GM12878 (cell line): ENCODE results near the gene SFPQ.

ENCODE experiments used
- CBFB ChIP-seq: IDR thresholded peaks from 2 replicates; pipeline ENCODE4 v1.6.1; 2016; ENCODE audit warnings: antibody characterized with exemption, low read depth
- SIN3A ChIP-seq: IDR thresholded peaks from 2 replicates; pipeline ENCODE4 v1.6.1; 2012; ENCODE audit warnings: low read depth, low read length, improper control_type of control experiment
- SP1 ChIP-seq: IDR thresholded peaks from one replicate; pipeline ENCODE4 v1.6.1; 2011; ENCODE audit warnings: low read depth, low read length
- TF ChIP-seq, protein P1 (sequence below), 3 experiments: IDR thresholded peaks in 2 of 3; conservative IDR thresholded peaks in 1 of 3; 2 replicates each; pipeline ENCODE4 v1.5.1; 2011; ENCODE audit warnings: low read depth in 3 of 3, low read length in 3 of 3, mild to moderate bottlenecking in 3 of 3, control low read depth in 2 of 3, moderate library complexity in 2 of 3, inconsistent platforms in 1 of 3, mixed read lengths in 1 of 3; ENCODE audit not compliant: control insufficient read depth in 2 of 3, insufficient read depth in 1 of 3; ENCODE audit errors: extremely low read depth in 1 of 3

DNA sequence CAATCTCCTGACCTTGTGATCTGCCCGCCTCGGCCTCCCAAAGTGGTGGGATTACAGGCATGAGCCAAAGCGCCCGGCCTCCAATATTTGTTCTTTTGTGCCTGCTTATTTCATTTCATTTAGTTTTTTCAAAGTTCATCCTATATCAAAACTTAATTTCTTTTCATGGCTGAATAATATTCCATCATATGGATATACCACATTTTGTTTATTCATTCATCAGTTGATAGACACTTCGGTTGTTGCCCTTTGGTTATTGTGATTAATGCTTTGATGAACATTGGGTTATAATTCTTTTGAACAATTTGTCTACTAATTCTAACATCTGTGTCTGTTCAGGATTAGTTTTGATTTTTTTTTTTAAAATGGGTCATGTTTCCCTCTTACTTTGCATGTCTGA is 41.7 kb downstream of the SFPQ start:
- TF ChIP-seq CBFB (no peak), SP1 (no peak), SIN3A (no peak)
- TF ChIP-seq, protein P1, sequence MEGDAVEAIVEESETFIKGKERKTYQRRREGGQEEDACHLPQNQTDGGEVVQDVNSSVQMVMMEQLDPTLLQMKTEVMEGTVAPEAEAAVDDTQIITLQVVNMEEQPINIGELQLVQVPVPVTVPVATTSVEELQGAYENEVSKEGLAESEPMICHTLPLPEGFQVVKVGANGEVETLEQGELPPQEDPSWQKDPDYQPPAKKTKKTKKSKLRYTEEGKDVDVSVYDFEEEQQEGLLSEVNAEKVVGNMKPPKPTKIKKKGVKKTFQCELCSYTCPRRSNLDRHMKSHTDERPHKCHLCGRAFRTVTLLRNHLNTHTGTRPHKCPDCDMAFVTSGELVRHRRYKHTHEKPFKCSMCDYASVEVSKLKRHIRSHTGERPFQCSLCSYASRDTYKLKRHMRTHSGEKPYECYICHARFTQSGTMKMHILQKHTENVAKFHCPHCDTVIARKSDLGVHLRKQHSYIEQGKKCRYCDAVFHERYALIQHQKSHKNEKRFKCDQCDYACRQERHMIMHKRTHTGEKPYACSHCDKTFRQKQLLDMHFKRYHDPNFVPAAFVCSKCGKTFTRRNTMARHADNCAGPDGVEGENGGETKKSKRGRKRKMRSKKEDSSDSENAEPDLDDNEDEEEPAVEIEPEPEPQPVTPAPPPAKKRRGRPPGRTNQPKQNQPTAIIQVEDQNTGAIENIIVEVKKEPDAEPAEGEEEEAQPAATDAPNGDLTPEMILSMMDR (IDR thresholded peaks at IDR 0.05 in 2 of 3, conservative IDR thresholded peaks at IDR 0.05 in 1 of 3; ENCODE audit: control insufficient read depth in 2 of 3, extremely low read depth in 1 of 3, insufficient read depth in 1 of 3, low read depth in 3 of 3, low read length in 3 of 3): no peak
